Neural cell (in vitro differentiated cells): ENCODE data around the gene FKBP4. TPM values are rescaled to one million over a fixed set of nuclear protein-coding genes. Genes with fewer than 3 reads are reported as not detected.

Experiments
- H2AFZ ChIP-seq: fragments of 200-600, 300-800 bp; sonication (generic), shearing (Covaris generic); 2 replicates; pipeline ENCODE4 v1.6.0; 2014; ENCODE audit warnings: low read depth, mild to moderate bottlenecking, antibody characterized with exemption, low read length, moderate library complexity
- H3F3A ChIP-seq: fragments of 200-600 bp; shearing (Covaris generic); 2 replicates; pipeline ENCODE4 v1.6.1; 2016; ENCODE audit warnings: mild to moderate bottlenecking, moderate library complexity, mixed read lengths, antibody characterized with exemption, low read length; ENCODE audit not compliant: insufficient read depth, poor library complexity, severe bottlenecking
- H3K27ac ChIP-seq: fragments of 200-600, 300-800 bp; sonication (generic), shearing (Covaris generic); 2 replicates; pipeline ENCODE4 v1.5.1; 2014; ENCODE audit warnings: mild to moderate bottlenecking, low read length, moderate library complexity
- H3K27me3 ChIP-seq: fragments of 300-800, 200-600 bp; sonication (generic), shearing (Covaris generic); 2 replicates; pipeline ENCODE4 v1.6.0; 2014; ENCODE audit warnings: mild to moderate bottlenecking, low read depth, low read length, moderate library complexity; ENCODE audit not compliant: insufficient read depth
- H3K36me3 ChIP-seq: fragments of 300-800, 200-600 bp; sonication (generic), shearing (Covaris generic); 2 replicates; pipeline ENCODE4 v1.5.1; 2014; ENCODE audit warnings: mild to moderate bottlenecking, antibody characterized with exemption, low read length, moderate library complexity; ENCODE audit not compliant: insufficient read depth
- H3K4me2 ChIP-seq: fragments of 300-800, 200-600 bp; sonication (generic), shearing (Covaris generic); 2 replicates; pipeline ENCODE4 v1.6.0; 2014; ENCODE audit warnings: mild to moderate bottlenecking, low read length
- H3K4me3 ChIP-seq: fragments of 300-800, 200-600 bp; sonication (generic), shearing (Covaris generic); 2 replicates; pipeline ENCODE4 v1.5.1; 2014; ENCODE audit warnings: mild to moderate bottlenecking, low read length, moderate library complexity
- H3K79me2 ChIP-seq: fragments of 200-600 bp; shearing (Covaris generic); replicated peaks from 2 replicates; pipeline ENCODE4 v1.6.0; 2014; ENCODE audit warnings: mild to moderate bottlenecking, low read length, moderate library complexity; ENCODE audit not compliant: insufficient read depth
- H3K9ac ChIP-seq: fragments of 300-800, 200-600 bp; sonication (generic), shearing (Covaris generic); 2 replicates; pipeline ENCODE4 v1.6.1; 2016; ENCODE audit warnings: mild to moderate bottlenecking, low read length, mixed read lengths
- H3K9me2 ChIP-seq: fragments of 200-600 bp; shearing (Covaris generic); 2 replicates; pipeline ENCODE4 v1.6.1; 2016; ENCODE audit warnings: mild to moderate bottlenecking, low read length, mixed read lengths; ENCODE audit not compliant: insufficient read depth
- H3K9me3 ChIP-seq: fragments of 200-600, 300-800 bp; sonication (generic), shearing (Covaris generic); 2 replicates; pipeline ENCODE4 v1.6.1; 2016; ENCODE audit warnings: mild to moderate bottlenecking, mixed run types, low read length, moderate library complexity, mixed read lengths
- H4K20me1 ChIP-seq: fragments of 200-600 bp; shearing (Covaris generic); 2 replicates; pipeline ENCODE4 v1.6.1; 2016; ENCODE audit warnings: mild to moderate bottlenecking, mixed run types; ENCODE audit not compliant: insufficient read depth
- EP300 ChIP-seq: fragments of 450-650 bp; conservative IDR thresholded peaks from 2 replicates; pipeline ENCODE4 v1.6.1; 2014; ENCODE audit warnings: antibody characterized with exemption, mild to moderate bottlenecking, moderate library complexity; ENCODE audit not compliant: poor library complexity, severe bottlenecking
- EZH2 ChIP-seq: fragments of 200-600, 300-800 bp; shearing (Covaris generic), sonication (generic); IDR thresholded peaks from 2 replicates; pipeline ENCODE4 v1.6.1; 2014; ENCODE audit warnings: antibody characterized with exemption, low read length, borderline replicate concordance, mild to moderate bottlenecking; ENCODE audit not compliant: insufficient read depth, poor library complexity, severe bottlenecking
- MXI1 ChIP-seq: fragments of 450-650 bp; conservative IDR thresholded peaks from 2 replicates; pipeline ENCODE4 v1.6.1; 2014; ENCODE audit warnings: antibody characterized with exemption, mild to moderate bottlenecking; ENCODE audit not compliant: poor library complexity, severe bottlenecking
- POLR2AphosphoS5 ChIP-seq: IDR thresholded peaks from 2 replicates; pipeline ENCODE4 v1.6.1; 2012
- RAD21 ChIP-seq: fragments of 450-650 bp; conservative IDR thresholded peaks from 2 replicates; pipeline ENCODE4 v1.6.1; 2014; ENCODE audit warnings: antibody characterized with exemption, mild to moderate bottlenecking, moderate library complexity
- SMC3 ChIP-seq: fragments of 450-650 bp; conservative IDR thresholded peaks from 2 replicates; pipeline ENCODE4 v1.6.1; 2014; ENCODE audit warnings: antibody characterized with exemption, mild to moderate bottlenecking, moderate library complexity; ENCODE audit not compliant: poor library complexity
- TAF1 ChIP-seq: IDR thresholded peaks from 2 replicates; pipeline ENCODE4 v1.6.1; 2012; ENCODE audit warnings: low read depth
- polyA plus RNA-seq: library from polyadenylated mRNA; depleted of rRNA; stranded (reverse); fragments of >200 nt; gene quantifications from 2 replicates; pipeline ENCODE4 v1.2.3, GENCODE V29; 2014
- TF ChIP-seq, protein P1 (sequence below): fragments of 450-650 bp; IDR thresholded peaks from 2 replicates; pipeline ENCODE4 v1.5.1; 2014; ENCODE audit warnings: antibody characterized with exemption, mild to moderate bottlenecking, moderate library complexity; ENCODE audit not compliant: poor library complexity, severe bottlenecking
- TF ChIP-seq, protein P2 (sequence below): IDR thresholded peaks from 2 replicates; pipeline ENCODE4 v1.6.1; 2012; ENCODE audit warnings: borderline replicate concordance

FKBP4 gene
- polyA plus RNA-seq, 1 donor from 2014 or later, result 102 TPM

DNA sequence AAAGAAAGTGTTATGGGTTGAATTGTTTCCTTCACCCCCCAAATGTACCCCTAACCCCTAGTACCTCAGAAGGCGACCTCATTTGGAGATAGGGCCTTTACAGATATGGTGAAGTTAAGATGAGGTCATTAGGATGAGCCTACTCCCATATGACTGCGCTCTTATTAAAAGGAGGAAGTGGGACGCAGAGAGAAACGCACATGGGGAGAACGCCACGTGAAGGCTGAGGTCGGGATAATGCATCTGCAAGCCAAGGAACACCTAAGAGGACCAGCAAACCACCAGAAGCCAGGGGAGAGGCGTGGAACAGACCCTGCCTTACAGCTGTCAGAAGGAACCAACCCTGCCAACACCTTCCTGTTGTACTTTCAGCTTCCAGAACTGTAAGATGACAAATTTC is 41.8 kb downstream of the FKBP4 start:
- no peak for TF ChIP-seq MXI1
- TF ChIP-seq POLR2AphosphoS5, result no peak
- TF ChIP-seq SMC3, result no peak
- TF ChIP-seq, protein P1, sequence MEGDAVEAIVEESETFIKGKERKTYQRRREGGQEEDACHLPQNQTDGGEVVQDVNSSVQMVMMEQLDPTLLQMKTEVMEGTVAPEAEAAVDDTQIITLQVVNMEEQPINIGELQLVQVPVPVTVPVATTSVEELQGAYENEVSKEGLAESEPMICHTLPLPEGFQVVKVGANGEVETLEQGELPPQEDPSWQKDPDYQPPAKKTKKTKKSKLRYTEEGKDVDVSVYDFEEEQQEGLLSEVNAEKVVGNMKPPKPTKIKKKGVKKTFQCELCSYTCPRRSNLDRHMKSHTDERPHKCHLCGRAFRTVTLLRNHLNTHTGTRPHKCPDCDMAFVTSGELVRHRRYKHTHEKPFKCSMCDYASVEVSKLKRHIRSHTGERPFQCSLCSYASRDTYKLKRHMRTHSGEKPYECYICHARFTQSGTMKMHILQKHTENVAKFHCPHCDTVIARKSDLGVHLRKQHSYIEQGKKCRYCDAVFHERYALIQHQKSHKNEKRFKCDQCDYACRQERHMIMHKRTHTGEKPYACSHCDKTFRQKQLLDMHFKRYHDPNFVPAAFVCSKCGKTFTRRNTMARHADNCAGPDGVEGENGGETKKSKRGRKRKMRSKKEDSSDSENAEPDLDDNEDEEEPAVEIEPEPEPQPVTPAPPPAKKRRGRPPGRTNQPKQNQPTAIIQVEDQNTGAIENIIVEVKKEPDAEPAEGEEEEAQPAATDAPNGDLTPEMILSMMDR, result no peak
- Histone ChIP-seq H3K36me3 (no peaks in the 10 kb centered on the region), H2AFZ (no peak overlapping the region), H3K4me3 (no peak overlapping the region), H3K9me3 (no peaks in the 10 kb centered on the region), H3F3A (no peaks in the 10 kb centered on the region), H3K9me2 (no peaks in the 10 kb centered on the region), H3K27ac (no peak overlapping the region), H3K79me2 (no peaks in the 10 kb centered on the region), H3K9ac (no peak overlapping the region), H3K4me2 (no peak overlapping the region), H4K20me1 (no peaks in the 10 kb centered on the region), H3K27me3 (no peaks in the 10 kb centered on the region)

DNA sequence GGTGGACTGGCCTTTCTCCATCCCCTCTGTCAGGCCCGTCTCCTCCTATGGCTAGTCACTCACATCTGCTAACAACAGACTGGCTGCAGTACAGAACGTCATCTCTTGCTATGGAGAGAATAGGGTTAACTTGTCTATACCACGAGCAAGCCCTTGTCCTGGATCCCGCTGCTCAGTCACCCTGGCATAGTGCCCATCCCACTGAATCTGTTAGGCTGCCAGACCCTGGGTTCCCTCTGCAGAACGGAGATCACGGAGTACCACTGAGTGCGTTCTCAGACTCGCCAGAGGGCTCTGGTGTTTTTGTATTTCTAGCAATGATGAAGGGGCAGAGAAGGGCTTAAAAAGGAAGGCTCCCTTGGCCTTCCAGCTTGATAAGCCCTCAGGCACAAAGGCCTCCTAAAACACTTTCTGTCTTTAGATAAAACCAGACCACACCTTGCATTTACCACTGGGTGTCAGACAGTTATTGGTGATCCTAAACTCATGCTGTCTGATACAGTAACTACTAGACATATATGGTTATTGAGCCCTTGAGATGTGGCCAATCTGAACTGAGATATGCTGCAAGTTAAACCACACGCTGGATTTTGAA is 46.4 kb downstream of the FKBP4 start:
- H3K9me3 ChIP-seq, result no peaks in the 10 kb centered on the region
- H3K79me2 ChIP-seq, result no peaks in the 10 kb centered on the region
- H3K9me2 ChIP-seq, result no peaks in the 10 kb centered on the region
- H3K36me3 ChIP-seq, result no peaks in the 10 kb centered on the region
- H3K4me2 ChIP-seq, result no peak overlapping the region
- no peak overlapping the region for H3K27ac ChIP-seq
- H3F3A ChIP-seq, result no peaks in the 10 kb centered on the region
- TF ChIP-seq EP300 (no peak), SMC3 (no peak), POLR2AphosphoS5 (no peak), TAF1 (no peak), EZH2 (no peak), MXI1 (no peak), RAD21 (no peak)
- TF ChIP-seq, protein P1, result no peak
- TF ChIP-seq, protein P2, sequence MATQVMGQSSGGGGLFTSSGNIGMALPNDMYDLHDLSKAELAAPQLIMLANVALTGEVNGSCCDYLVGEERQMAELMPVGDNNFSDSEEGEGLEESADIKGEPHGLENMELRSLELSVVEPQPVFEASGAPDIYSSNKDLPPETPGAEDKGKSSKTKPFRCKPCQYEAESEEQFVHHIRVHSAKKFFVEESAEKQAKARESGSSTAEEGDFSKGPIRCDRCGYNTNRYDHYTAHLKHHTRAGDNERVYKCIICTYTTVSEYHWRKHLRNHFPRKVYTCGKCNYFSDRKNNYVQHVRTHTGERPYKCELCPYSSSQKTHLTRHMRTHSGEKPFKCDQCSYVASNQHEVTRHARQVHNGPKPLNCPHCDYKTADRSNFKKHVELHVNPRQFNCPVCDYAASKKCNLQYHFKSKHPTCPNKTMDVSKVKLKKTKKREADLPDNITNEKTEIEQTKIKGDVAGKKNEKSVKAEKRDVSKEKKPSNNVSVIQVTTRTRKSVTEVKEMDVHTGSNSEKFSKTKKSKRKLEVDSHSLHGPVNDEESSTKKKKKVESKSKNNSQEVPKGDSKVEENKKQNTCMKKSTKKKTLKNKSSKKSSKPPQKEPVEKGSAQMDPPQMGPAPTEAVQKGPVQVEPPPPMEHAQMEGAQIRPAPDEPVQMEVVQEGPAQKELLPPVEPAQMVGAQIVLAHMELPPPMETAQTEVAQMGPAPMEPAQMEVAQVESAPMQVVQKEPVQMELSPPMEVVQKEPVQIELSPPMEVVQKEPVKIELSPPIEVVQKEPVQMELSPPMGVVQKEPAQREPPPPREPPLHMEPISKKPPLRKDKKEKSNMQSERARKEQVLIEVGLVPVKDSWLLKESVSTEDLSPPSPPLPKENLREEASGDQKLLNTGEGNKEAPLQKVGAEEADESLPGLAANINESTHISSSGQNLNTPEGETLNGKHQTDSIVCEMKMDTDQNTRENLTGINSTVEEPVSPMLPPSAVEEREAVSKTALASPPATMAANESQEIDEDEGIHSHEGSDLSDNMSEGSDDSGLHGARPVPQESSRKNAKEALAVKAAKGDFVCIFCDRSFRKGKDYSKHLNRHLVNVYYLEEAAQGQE, result no peak
- no peak overlapping the region for H2AFZ ChIP-seq
- no peak overlapping the region for H3K9ac ChIP-seq
- H4K20me1 ChIP-seq, result no peaks in the 10 kb centered on the region
- no peak overlapping the region for H3K4me3 ChIP-seq
- no peaks in the 10 kb centered on the region for H3K27me3 ChIP-seq
